CD4-positive, CD25-positive, alpha-beta regulatory T cell (primary cell): ENCODE results near the gene TM4SF1. TPM values are rescaled to one million over a fixed set of nuclear protein-coding genes. Genes with fewer than 3 reads are reported as not detected.

Source experiments
- ATAC-seq, 2 donors: fragments of 150-1000 bp; cut with Tn5 transposase; one replicate each; pipeline ENCODE4 v1.10.0; 2021; ENCODE audit warnings: low read depth in 2 of 2, moderate number of reproducible peaks in 2 of 2, moderate library complexity in 1 of 2
- DNase-seq, 3 donors: peaks; one replicate each; pipeline versions ENCODE4 v3.0.0 to v3.0.0-alpha.2; 2012 to 2022; ENCODE audit warnings: mixed read lengths in 1 of 3
- H3K27ac ChIP-seq: one replicate; pipeline ENCODE4 v1.7.0; 2013; ENCODE audit warnings: mild to moderate bottlenecking, low read length; ENCODE audit not compliant: insufficient read depth, poor library complexity, severe bottlenecking
- H3K27me3 ChIP-seq: one replicate; pipeline ENCODE4 v1.7.0; 2013; ENCODE audit warnings: low read length; ENCODE audit not compliant: control insufficient read depth, insufficient read depth
- H3K36me3 ChIP-seq: one replicate; pipeline ENCODE4 v1.7.0; 2013; ENCODE audit warnings: mild to moderate bottlenecking, low read length, moderate library complexity; ENCODE audit not compliant: control insufficient read depth, insufficient read depth
- H3K4me1 ChIP-seq: 2 replicates; pipeline ENCODE4 v1.7.0; 2013; ENCODE audit warnings: mild to moderate bottlenecking, low read length; ENCODE audit not compliant: insufficient read depth, control insufficient read depth, poor library complexity, severe bottlenecking
- H3K4me3 ChIP-seq: one replicate; pipeline ENCODE4 v1.7.0; 2013; ENCODE audit warnings: low read depth, mild to moderate bottlenecking, low read length, moderate library complexity
- H3K9me3 ChIP-seq, 2 experiments: 1 replicate in 1 of 2; 2 replicates in 1 of 2; pipeline ENCODE4 v1.7.0; 2013; ENCODE audit warnings: low read length in 2 of 2, mild to moderate bottlenecking in 1 of 2, moderate library complexity in 1 of 2; ENCODE audit not compliant: control insufficient read depth in 2 of 2
- H3K27ac Mint-ChIP-seq, 3 donors: one replicate each; pipeline ENCODE4 v1.8.0; 2020 to 2022; ENCODE audit warnings: mild to moderate bottlenecking in 3 of 3, mixed read lengths in 3 of 3, moderate library complexity in 2 of 3
- H3K27me3 Mint-ChIP-seq: one replicate; pipeline ENCODE4 v1.8.0; 2022; ENCODE audit warnings: mild to moderate bottlenecking, mixed read lengths
- H3K36me3 Mint-ChIP-seq: one replicate; pipeline ENCODE4 v1.8.0; 2020; ENCODE audit warnings: mixed read lengths
- H3K4me1 Mint-ChIP-seq, 4 donors: one replicate each; pipeline ENCODE4 v1.8.0; 2020 to 2022; ENCODE audit warnings: mixed read lengths in 4 of 4, mild to moderate bottlenecking in 1 of 4
- H3K4me3 Mint-ChIP-seq, 4 donors: one replicate each; pipeline ENCODE4 v1.8.0; 2020 to 2022; ENCODE audit warnings: mild to moderate bottlenecking in 4 of 4, mixed read lengths in 4 of 4, moderate library complexity in 3 of 4
- H3K9me3 Mint-ChIP-seq, 7 donors: one replicate each; pipeline ENCODE4 v1.8.0; 2020 to 2022; ENCODE audit warnings: mixed read lengths in 7 of 7, mild to moderate bottlenecking in 3 of 7, moderate library complexity in 2 of 7
- polyA plus RNA-seq, 4 donors: library from polyadenylated mRNA; unstranded; fragments of 300-500 nt; fragmentation: Illumina TruSeq; gene quantifications; one replicate each; pipeline ENCODE4 v1.2.3, GENCODE V29; 2021
- total RNA-seq: library from RNA; stranded (reverse); gene quantifications from one replicate; pipeline ENCODE4 v1.2.3, GENCODE V29; 2022

Gene TM4SF1
- total and polyA plus RNA-seq, 5 donors from 2014 or later: 0.44 TPM; not detected in 4

DNA sequence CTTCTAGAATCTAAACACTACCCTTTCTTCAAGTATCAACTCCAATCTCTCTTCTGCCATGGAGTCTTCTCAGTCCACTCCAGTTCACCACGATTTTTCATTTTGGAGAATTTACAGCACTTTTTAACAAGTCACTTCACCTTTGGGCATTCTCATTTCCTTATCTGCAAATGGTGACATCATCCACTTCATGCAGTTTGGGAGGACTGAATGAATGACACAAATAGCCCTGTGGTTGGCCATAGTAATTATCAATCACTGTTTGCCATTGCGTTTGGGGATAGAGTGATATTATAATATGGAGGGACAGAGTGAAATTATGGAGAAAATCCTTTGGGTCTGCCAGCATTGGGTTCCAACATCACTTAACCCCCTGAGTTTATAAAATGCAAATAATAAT, 38.0 kb upstream of the TM4SF1 start:
- H3K4me1 Mint-ChIP-seq: peaks cover 0 to 3% (median 0%) of the 10 kb centered on the region in 4 donors
- H3K9me3 Mint-ChIP-seq: peaks cover 0 to 5% (median 0%) of the 10 kb centered on the region in 7 donors
- Histone ChIP-seq H3K27ac (no peak overlapping the region), H3K9me3 (no peaks in the 10 kb centered on the region), H3K4me1 (no peaks in the 10 kb centered on the region), H3K27me3 (peaks cover 3% of the 10 kb centered on the region), H3K4me3 (no peak overlapping the region), H3K36me3 (no peaks in the 10 kb centered on the region)
- H3K27ac Mint-ChIP-seq: no peak overlapping the region
- H3K36me3 Mint-ChIP-seq: no peaks in the 10 kb centered on the region
- no peak overlapping the region for H3K4me3 Mint-ChIP-seq
- no peak for DNase-seq
- H3K27me3 Mint-ChIP-seq: peaks cover 17% of the 10 kb centered on the region
- no peak for ATAC-seq

DNA sequence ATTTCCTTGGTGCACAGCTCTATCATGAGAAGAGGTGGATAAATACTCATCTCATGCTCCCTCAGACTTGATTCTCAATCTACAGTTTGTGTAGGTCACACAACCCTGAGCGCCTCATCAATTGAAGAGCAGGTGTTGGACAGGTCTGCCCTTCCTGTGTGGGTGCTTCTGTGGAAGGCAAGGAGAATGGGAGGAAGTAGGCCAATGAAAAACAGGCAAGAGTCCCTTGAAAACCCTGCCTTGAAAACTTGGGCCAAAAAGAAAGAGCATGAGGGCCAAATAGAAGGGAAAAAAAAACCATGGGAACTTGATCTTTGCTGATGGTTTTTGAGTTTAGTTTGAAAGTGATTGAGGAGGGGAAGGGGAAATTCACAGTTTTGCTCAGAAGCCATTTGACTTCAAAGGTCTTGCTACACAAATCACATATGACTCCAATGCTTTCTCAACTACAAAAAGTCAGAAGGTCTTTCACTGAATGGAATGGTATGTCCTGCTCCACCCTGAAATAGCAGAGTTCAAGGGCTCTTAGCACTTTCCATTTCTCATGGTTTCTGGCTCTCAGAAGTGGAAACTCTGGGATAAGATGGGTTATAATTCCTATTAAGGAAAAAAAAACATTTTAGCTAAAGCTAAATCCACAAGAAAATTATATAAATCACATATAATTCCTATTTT, 37.2 kb upstream of the TM4SF1 start:
- no peaks in the 10 kb centered on the region for H3K9me3 ChIP-seq
- H3K4me1 ChIP-seq: no peaks in the 10 kb centered on the region
- H3K36me3 ChIP-seq: no peaks in the 10 kb centered on the region
- H3K4me3 Mint-ChIP-seq: no peak overlapping the region
- H3K4me1 Mint-ChIP-seq: peaks cover 0 to 3% (median 0%) of the 10 kb centered on the region in 4 donors
- peaks cover 14% of the 10 kb centered on the region for H3K27me3 Mint-ChIP-seq
- H3K27ac Mint-ChIP-seq: no peak overlapping the region
- no peak for ATAC-seq
- H3K27ac ChIP-seq: no peak overlapping the region
- H3K9me3 Mint-ChIP-seq: peaks cover 0 to 5% (median 0%) of the 10 kb centered on the region in 7 donors
- H3K27me3 ChIP-seq: peaks cover 3% of the 10 kb centered on the region
- DNase-seq: no peak
- no peaks in the 10 kb centered on the region for H3K36me3 Mint-ChIP-seq
- no peak overlapping the region for H3K4me3 ChIP-seq

DNA sequence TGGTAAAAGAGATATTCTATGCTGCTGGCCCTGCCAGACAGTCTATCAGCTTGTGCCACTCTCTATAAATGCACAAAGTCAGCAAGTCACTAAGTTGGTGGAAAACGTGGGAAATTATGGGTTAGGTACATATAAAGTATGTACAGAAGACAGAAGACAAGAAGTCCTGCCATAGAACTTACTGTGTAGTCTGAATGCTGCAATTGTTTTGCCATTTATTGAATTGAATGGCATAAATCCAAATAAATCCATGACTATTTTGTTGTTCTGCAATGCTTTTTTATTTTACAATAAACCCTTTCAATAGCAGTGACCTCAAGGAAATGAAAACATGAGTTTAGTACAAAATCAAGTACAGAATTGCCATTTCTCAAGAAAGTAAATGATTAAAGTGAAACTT, 34.1 kb upstream of the TM4SF1 start:
- H3K4me1 Mint-ChIP-seq: peaks cover 0 to 2% (median 0%) of the 10 kb centered on the region in 4 donors

DNA sequence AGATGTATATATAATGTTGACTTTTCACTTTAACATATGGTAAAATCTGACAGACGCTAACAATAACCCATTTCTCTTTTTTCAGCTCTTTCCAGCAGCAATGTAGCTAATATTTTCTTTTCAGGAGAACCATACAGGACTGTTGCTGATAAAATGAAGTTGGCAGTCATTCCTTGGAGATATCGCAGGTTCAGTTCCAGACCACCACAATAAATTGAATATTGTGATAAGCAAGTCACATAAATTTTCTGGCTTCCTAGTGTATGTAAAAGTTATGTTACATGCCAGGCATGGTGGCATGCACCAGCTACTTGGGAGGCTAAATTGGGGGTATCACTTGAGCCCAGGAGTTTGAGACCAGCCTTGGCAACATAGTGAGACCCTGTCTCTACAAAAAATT, 31.9 kb upstream of the TM4SF1 start:
- no peaks in the 10 kb centered on the region for H3K36me3 ChIP-seq
- DNase-seq (no peak), ATAC-seq (no peak)
- Mint-ChIP-seq H3K27me3 (peaks cover 20% of the 10 kb centered on the region), H3K4me1 (no peaks in the 10 kb centered on the region), H3K27ac (no peak overlapping the region), H3K36me3 (no peaks in the 10 kb centered on the region), H3K4me3 (no peak overlapping the region), H3K9me3 (no peaks in the 10 kb centered on the region)
- H3K4me3 ChIP-seq: no peak overlapping the region
- no peaks in the 10 kb centered on the region for H3K9me3 ChIP-seq
- no peaks in the 10 kb centered on the region for H3K4me1 ChIP-seq
- H3K27ac ChIP-seq: no peak overlapping the region
- peaks cover 3% of the 10 kb centered on the region for H3K27me3 ChIP-seq

More for the DNA sequence above, 34.1 kb upstream of the TM4SF1 start:
- no peak overlapping the region for H3K27ac Mint-ChIP-seq
- Histone ChIP-seq H3K9me3 (no peaks in the 10 kb centered on the region), H3K36me3 (no peaks in the 10 kb centered on the region), H3K4me3 (no peak overlapping the region), H3K4me1 (no peaks in the 10 kb centered on the region), H3K27me3 (peaks cover 3% of the 10 kb centered on the region), H3K27ac (no peak overlapping the region)
- H3K9me3 Mint-ChIP-seq: peaks cover 0 to 3% (median 0%) of the 10 kb centered on the region in 7 donors
- no peaks in the 10 kb centered on the region for H3K36me3 Mint-ChIP-seq
- no peak for DNase-seq
- H3K4me3 Mint-ChIP-seq: no peak overlapping the region
- H3K27me3 Mint-ChIP-seq: peaks cover 17% of the 10 kb centered on the region
- ATAC-seq: no peak

DNA sequence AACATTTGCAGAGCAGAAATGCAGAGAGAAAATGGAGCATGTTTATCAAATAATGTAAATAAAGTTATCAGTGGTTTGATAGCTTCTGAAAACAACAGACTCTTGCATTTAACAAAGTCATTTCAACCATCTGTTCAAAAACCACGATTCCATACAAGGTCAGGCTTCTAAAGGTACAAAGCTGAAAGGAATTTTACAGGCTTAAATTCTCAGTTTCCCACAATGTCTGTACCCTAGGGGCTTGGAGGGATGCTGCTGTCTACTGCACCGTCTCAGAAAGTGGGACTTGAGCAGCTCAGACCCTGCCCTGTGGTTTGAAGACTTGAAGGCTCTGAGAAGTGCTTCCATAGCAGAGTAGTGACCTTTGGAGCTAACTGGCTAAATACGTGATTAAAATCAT, 30.4 kb upstream of the TM4SF1 start:
- Mint-ChIP-seq H3K36me3 (no peaks in the 10 kb centered on the region), H3K27me3 (peaks cover 24% of the 10 kb centered on the region), H3K9me3 (no peaks in the 10 kb centered on the region), H3K4me3 (no peak overlapping the region), H3K4me1 (no peaks in the 10 kb centered on the region), H3K27ac (no peak overlapping the region)
- DNase-seq (no peak), ATAC-seq (no peak)
- Histone ChIP-seq H3K36me3 (no peaks in the 10 kb centered on the region), H3K4me3 (no peak overlapping the region), H3K27me3 (peaks cover 3% of the 10 kb centered on the region), H3K9me3 (no peaks in the 10 kb centered on the region), H3K4me1 (no peaks in the 10 kb centered on the region), H3K27ac (no peak overlapping the region)

DNA sequence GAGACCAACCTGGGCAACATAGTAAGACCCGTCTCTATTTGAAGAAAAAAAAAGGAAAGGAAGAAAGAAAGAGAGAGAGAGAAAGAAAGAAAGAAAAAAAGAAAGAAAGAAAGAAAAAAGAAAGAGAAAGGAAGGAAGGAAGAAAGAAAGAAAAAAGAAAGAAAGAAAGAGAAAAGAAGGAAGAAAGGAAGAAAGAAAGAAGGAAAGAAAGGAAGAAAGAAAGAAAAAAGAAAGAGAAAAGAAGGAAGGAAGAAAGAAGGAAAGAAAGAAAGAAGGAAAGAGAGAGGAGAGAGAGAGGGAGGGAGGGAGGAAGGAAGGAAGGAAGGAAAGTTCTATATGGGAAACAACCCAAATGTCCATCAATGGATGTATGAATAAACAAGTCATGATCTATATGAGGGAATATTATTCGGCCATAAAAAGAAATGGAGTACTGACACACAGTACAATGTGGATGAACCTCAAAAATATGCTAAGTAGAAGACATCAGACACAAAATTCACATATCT, 28.8 kb upstream of the TM4SF1 start:
- no peak overlapping the region for H3K4me3 ChIP-seq
- Mint-ChIP-seq H3K27me3 (peaks cover 23% of the 10 kb centered on the region), H3K27ac (no peak overlapping the region), H3K4me3 (no peak overlapping the region), H3K36me3 (no peaks in the 10 kb centered on the region), H3K4me1 (no peaks in the 10 kb centered on the region), H3K9me3 (no peaks in the 10 kb centered on the region)
- no peaks in the 10 kb centered on the region for H3K9me3 ChIP-seq
- no peak for ATAC-seq
- no peaks in the 10 kb centered on the region for H3K4me1 ChIP-seq
- no peaks in the 10 kb centered on the region for H3K36me3 ChIP-seq
- DNase-seq: no peak
- no peaks in the 10 kb centered on the region for H3K27me3 ChIP-seq
- H3K27ac ChIP-seq: no peak overlapping the region

DNA sequence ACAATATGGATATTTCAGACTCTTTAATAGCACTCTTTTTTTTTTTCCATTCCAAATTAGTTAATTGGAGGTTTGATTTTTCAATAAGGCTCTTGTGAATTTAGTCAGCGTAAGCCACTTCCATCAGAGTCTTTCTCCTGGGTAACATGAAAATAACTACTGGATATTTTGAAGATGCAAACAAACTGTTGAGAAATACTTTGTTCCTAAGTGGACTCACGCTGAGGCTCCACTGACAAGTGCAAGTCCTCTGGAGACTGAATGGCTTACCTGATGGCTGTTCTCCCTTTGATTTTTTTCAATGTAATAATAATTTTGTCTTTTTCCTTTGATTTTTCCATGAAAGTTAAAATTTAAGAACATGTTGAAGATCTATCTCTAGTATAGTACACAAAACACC, 26.0 kb upstream of the TM4SF1 start:
- H3K9me3 Mint-ChIP-seq: peaks cover 0 to 1% (median 0%) of the 10 kb centered on the region in 7 donors
- Histone ChIP-seq H3K27ac (no peak overlapping the region), H3K4me3 (no peak overlapping the region), H3K27me3 (no peaks in the 10 kb centered on the region), H3K36me3 (no peaks in the 10 kb centered on the region), H3K9me3 (no peaks in the 10 kb centered on the region), H3K4me1 (no peaks in the 10 kb centered on the region)
- ATAC-seq (no peak), DNase-seq (no peak)
- H3K27ac Mint-ChIP-seq: no peak overlapping the region
- H3K27me3 Mint-ChIP-seq: peaks cover 22% of the 10 kb centered on the region
- no peak overlapping the region for H3K4me3 Mint-ChIP-seq
- H3K4me1 Mint-ChIP-seq: no peaks in the 10 kb centered on the region
- no peaks in the 10 kb centered on the region for H3K36me3 Mint-ChIP-seq

DNA sequence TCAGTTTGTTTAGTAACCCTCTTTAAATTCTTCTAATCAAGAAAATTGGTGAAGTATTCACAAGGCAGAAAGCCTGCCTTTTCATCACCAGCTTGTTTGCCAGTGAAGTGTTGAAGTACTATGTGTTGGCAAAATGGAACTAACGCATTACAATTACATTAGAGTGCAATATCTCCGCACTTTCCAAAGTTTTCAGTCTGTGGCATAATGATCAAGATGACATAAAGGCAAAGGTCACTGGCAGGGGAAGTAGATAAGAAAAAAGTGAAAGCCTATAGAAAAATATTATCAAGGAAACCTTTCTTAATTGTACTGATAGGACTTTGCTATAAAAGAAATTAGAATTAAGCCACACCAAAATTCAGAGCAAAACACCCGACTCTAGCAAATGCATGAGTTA, 25.0 kb upstream of the TM4SF1 start:
- H3K27me3 Mint-ChIP-seq: peaks cover 22% of the 10 kb centered on the region
- H3K36me3 Mint-ChIP-seq: no peaks in the 10 kb centered on the region

More for the DNA sequence above, 25.0 kb upstream of the TM4SF1 start:
- H3K4me3 Mint-ChIP-seq: no peak overlapping the region
- Histone ChIP-seq H3K36me3 (no peaks in the 10 kb centered on the region), H3K4me3 (no peak overlapping the region), H3K27ac (no peak overlapping the region), H3K4me1 (no peaks in the 10 kb centered on the region), H3K9me3 (no peaks in the 10 kb centered on the region), H3K27me3 (peaks cover 2% of the 10 kb centered on the region)
- H3K4me1 Mint-ChIP-seq: no peaks in the 10 kb centered on the region
- H3K27ac Mint-ChIP-seq: no peak overlapping the region
- DNase-seq (no peak), ATAC-seq (no peak)
- peaks cover 0 to 1% (median 0%) of the 10 kb centered on the region in 7 donors for H3K9me3 Mint-ChIP-seq
